Right cardiac atrium (tissue), 5 donors: Measurements from ENCODE around the gene API5. TPM values are rescaled to one million over a fixed set of nuclear protein-coding genes. Genes with fewer than 3 reads are reported as not detected.

ENCODE experiments used
- ATAC-seq, 2 donors: fragments of 200-7000 bp; cut with Tn5 transposase; one replicate each; pipeline versions ENCODE4 v1.8.0 to v1.9.1; 2020; ENCODE audit warnings: moderate library complexity in 2 of 2, mild to moderate bottlenecking in 1 of 2
- DNase-seq, 3 donors: peaks; one replicate each; pipeline ENCODE4 v3.0.0-alpha.2; 2020
- H3K27ac ChIP-seq: one replicate; pipeline ENCODE4 v1.5.1; 2013; ENCODE audit warnings: mild to moderate bottlenecking, low read length, control low read depth, moderate library complexity
- H3K27me3 ChIP-seq: one replicate; pipeline ENCODE4 v1.6.1; 2013; ENCODE audit not compliant: control insufficient read depth, insufficient read depth
- H3K4me1 ChIP-seq: one replicate; pipeline ENCODE4 v1.6.1; 2013; ENCODE audit warnings: low read length; ENCODE audit not compliant: control insufficient read depth, insufficient read depth
- H3K4me3 ChIP-seq: one replicate; pipeline ENCODE4 v1.5.1; 2013; ENCODE audit warnings: low read length, control low read depth
- H3K9me3 ChIP-seq: one replicate; pipeline ENCODE4 v1.6.1; 2013; ENCODE audit warnings: low read length; ENCODE audit not compliant: control insufficient read depth
- WGBS: extraction: QIAGEN DNeasy Blood & Tissue Kit; methylation state at CpG from one replicate; pipeline ENCODE4 v1.1.7; 2013; 5-methylcytosine and 5-hydroxymethylcytosine counted together
- intact Hi-C, 4 donors: fragments of 100-400 bp; cut with DNase I; formaldehyde crosslinking; loops; one replicate each; pipeline versions ENCODE4 v1.11.0 to v1.14.0; 2022 to 2023
- long read RNA-seq, 4 donors: library from polyadenylated mRNA; unstranded; transcript quantifications; one replicate each; pipeline ENCODE4 v2.0.0, GENCODE V29; 2020 to 2021
- polyA plus RNA-seq: library from polyadenylated mRNA; stranded (reverse); fragments of 200-250 nt; gene quantifications from one replicate; pipeline ENCODE4 v1.2.3, GENCODE V29; 2013
- total RNA-seq, 4 donors: library from RNA; stranded (reverse); fragmentation: NEBNext Ultra II Directional; extraction: Animal tissue kit (Norgen Biotek cat#: 25700); gene quantifications; one replicate each; pipeline ENCODE4 v1.2.1, GENCODE V29; 2021
- donor health status: healthy with polysubstance abuse.
- donor health status: DM: no; HTN: yes; CAD: no.
- donor health status: DM: no; HTN: no; CAD: no.
- donor health status: DM: no; HTN: yes; CAD: no; lungs with severe emphysema.
- donor health status: DM: yes; HTN: yes; CAD: no.

API5 gene
- total RNA-seq, result 10 to 100 TPM; 40.1 to 45.8 (median 44.6) TPM
- 17.7 TPM for polyA plus RNA-seq
- long read RNA-seq, donor 1, transcript API5-210 (13 exons, 1,760 nt), result minor isoform, 5 of 112 reads
- long read RNA-seq, donor 1, transcript API5-201 (14 exons, 3,714 nt), result major isoform, 48 of 112 reads
- long read RNA-seq, donor 1, transcript API5-208 (14 exons, 1,868 nt), result minor isoform, 42 of 112 reads
- long read RNA-seq, donor 1, partial matches to known transcripts, result 2 of 112 reads
- long read RNA-seq, donor 1, other reads (novel, unspliced or antisense), result 14 of 112 reads
- long read RNA-seq, donor 2, transcript API5-201 (14 exons, 3,714 nt), result minor isoform, 13 of 34 reads
- long read RNA-seq, donor 2, transcript API5-208 (14 exons, 1,868 nt), result major isoform, 14 of 34 reads
- long read RNA-seq, donor 2, partial matches to known transcripts, result 1 of 34 reads
- long read RNA-seq, donor 2, other reads (novel, unspliced or antisense), result 4 of 34 reads
- long read RNA-seq, donor 3, transcript API5-203 (15 exons, 2,257 nt), result minor isoform, 5 of 312 reads
- long read RNA-seq, donor 3, transcript API5-201 (14 exons, 3,714 nt), result major isoform, 135 of 312 reads
- long read RNA-seq, donor 3, transcript API5-210 (13 exons, 1,760 nt), result minor isoform, 14 of 312 reads
- long read RNA-seq, donor 3, transcript API5-208 (14 exons, 1,868 nt), result minor isoform, 112 of 312 reads
- long read RNA-seq, donor 3, partial matches to known transcripts, result 24 of 312 reads
- long read RNA-seq, donor 3, other reads (novel, unspliced or antisense), result 22 of 312 reads
- long read RNA-seq, donor 4, transcript API5-201 (14 exons, 3,714 nt), result major isoform, 21 of 46 reads
- long read RNA-seq, donor 4, transcript API5-208 (14 exons, 1,868 nt), result minor isoform, 17 of 46 reads
- long read RNA-seq, donor 4, partial matches to known transcripts, result 1 of 46 reads
- long read RNA-seq, donor 4, other reads (novel, unspliced or antisense), result 3 of 46 reads

DNA sequence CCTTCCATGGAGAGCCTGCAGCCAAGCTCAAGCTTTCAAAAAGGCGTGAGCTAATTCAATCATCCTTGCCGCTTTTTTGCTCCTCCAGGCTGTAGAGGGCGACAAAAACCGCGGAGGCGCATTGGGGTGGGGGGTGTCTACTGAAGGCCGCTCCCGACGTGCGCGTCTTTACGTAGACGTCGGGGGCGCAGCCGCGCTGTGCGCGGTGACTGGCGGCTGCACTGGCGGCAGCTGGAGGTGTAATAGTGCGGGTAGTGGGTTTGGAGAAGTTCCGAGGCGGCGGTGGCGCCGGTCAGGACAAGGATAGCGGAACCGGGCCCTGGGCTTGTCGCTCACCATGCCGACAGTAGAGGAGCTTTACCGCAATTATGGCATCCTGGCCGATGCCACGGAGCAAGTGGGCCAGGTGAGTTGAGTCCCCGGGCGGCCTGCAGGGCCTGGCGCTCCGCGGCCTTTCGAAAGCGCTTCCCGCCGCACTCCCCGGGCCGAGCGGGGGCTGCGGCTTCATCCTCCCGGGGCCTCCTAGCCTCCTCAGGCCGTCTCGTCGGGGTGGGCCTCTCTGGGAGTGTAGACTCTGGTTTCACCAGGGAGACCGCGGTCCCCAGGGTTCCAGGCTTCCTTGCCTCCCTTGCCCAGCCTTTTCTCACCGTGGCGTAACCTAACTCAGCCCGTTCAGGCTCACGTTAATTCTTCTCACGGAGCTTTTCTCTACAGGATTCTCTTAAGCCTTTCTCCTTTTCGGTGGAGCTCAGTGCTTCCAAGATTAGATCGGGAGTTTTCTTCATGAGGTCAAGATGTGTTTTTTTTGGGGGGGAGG is at the start of gene API5:
TSS of gene API5 (plus strand) at position 206 of the 817 bp plus-strand sequence. CDS start at position 338, 132 bp downstream.
- H3K27me3 ChIP-seq, result no peaks in the 10 kb centered on the region
- ATAC-seq, result peak; percentile 100
- peak; percentile 93 to 96 (median 95) for DNase-seq
- H3K27ac ChIP-seq, result peak within 1 kb of the TSS; percentile 42
- no peaks in the 10 kb centered on the region for H3K9me3 ChIP-seq
- under 1% methylated on average over 60 of the region's 60 CpGs for WGBS
- intact Hi-C loops, result no loop called here
- peak within 1 kb of the TSS; percentile 67 for H3K4me3 ChIP-seq
- no peaks in the 10 kb centered on the region for H3K4me1 ChIP-seq

- Histone ChIP-seq H3K27me3 (no peaks in the 10 kb centered on the region), H3K4me3 (no peak overlapping the region), H3K4me1 (no peaks in the 10 kb centered on the region), H3K27ac (no peak overlapping the region), H3K9me3 (no peaks in the 10 kb centered on the region)
- intact Hi-C loops, result no loop called here
- peak; percentile 83 to 94 for ATAC-seq
- 32% methylated on average over 10 of the region's 10 CpGs for WGBS
- DNase-seq, result peak; percentile 72 to 90 (median 80)
These were observed 43.8 kb upstream of the API5 start for GRCh38 chr11:43267856-43268580.

DNA sequence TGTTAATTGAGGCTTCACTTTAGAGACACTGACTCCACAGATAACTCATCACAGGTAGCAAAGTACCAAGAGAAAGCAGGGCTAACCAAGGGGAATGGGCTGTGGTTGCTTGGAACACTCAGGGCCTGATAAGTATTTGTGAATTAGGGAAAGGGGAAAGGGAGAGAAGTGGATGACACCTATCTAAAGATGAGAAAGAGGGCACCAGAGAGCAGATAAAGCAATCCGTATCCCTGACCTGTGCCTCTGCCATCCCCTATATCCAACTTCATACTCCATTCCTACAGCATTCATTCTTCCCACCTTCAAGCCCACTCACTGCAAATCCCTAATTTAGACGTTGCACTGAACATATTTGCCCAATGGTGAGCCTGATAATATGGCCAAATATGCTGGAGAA is 43.0 kb upstream of the API5 start:
- DNase-seq (no peak), ATAC-seq (no peak)
- Histone ChIP-seq H3K27ac (no peak overlapping the region), H3K9me3 (no peaks in the 10 kb centered on the region), H3K27me3 (no peaks in the 10 kb centered on the region), H3K4me3 (no peak overlapping the region), H3K4me1 (no peaks in the 10 kb centered on the region)
- intact Hi-C loops, result no loop called here
- 19% methylated on average over 2 of the region's 2 CpGs for WGBS

- H3K4me3 ChIP-seq, result no peak overlapping the region
- no peaks in the 10 kb centered on the region for H3K4me1 ChIP-seq
- ATAC-seq (peak; percentile 72 to 81), DNase-seq (peak; percentile 29 to 75 (median 72))
- no peak overlapping the region for H3K27ac ChIP-seq
- intact Hi-C loops, result no loop called here
- H3K9me3 ChIP-seq, result no peaks in the 10 kb centered on the region
- WGBS, result 32% methylated on average over 15 of the region's 15 CpGs
- H3K27me3 ChIP-seq, result no peaks in the 10 kb centered on the region
These were observed 42.4 kb upstream of the API5 start for GRCh38 chr11:43269254-43269918.

GRCh38 chr11:43270468-43270867 is 41.3 kb upstream of the API5 start:
- ATAC-seq, result no peak
- Histone ChIP-seq H3K4me3 (no peak overlapping the region), H3K4me1 (no peaks in the 10 kb centered on the region), H3K9me3 (no peaks in the 10 kb centered on the region), H3K27me3 (no peaks in the 10 kb centered on the region), H3K27ac (no peak overlapping the region)
- no peak for DNase-seq
- 82% methylated on average over 2 of the region's 2 CpGs for WGBS
- intact Hi-C loops, result no loop called here

DNA sequence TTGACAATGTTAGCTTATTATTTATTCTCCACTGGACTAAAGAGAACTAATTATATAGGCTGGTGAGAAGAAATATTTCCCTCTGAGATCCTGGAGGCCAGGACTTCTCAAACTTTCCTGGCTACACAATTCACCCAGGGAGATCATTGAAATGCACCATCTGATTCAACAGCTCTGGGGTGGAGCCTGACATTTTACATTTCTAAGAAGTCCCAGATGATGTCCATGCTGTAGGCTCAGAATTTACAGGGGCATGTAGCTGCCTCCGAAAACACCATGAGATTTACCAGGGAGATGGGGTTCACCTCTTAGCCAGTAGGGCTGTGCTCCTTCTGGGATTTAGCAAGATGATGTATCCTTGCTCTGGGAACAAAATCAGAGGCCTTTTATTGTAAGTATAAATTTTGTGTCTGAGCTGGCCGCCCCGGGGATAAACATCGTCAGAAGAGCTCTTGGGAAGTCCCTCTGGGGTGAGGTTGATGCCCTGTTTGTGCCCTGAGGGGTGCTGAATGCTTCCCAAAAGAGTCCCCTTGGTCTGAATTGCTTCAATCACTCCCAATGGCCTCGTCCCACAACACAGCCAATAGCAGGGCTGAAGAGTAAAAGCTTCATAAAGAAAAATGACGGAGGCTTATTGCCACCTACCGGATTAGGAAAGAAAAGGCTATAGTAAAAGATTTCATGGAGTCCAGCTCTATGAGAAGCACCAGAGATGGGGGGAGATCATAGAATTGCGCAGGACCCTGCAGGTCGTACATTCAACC is 33.4 kb upstream of the API5 start:
- Histone ChIP-seq H3K27me3 (no peaks in the 10 kb centered on the region), H3K9me3 (no peaks in the 10 kb centered on the region), H3K4me1 (no peaks in the 10 kb centered on the region), H3K4me3 (no peak overlapping the region), H3K27ac (no peak overlapping the region)
- 44% methylated on average over 9 of the region's 9 CpGs for WGBS
- no peak for DNase-seq
- ATAC-seq, result peak in 1 of 2 donors; percentile 38
- intact Hi-C loops, result loop anchor here in 1 of 4 donors (5.0 kb wide), 1 partner anchor 506 kb away; no protein-coding TSS in a partner anchor

DNA sequence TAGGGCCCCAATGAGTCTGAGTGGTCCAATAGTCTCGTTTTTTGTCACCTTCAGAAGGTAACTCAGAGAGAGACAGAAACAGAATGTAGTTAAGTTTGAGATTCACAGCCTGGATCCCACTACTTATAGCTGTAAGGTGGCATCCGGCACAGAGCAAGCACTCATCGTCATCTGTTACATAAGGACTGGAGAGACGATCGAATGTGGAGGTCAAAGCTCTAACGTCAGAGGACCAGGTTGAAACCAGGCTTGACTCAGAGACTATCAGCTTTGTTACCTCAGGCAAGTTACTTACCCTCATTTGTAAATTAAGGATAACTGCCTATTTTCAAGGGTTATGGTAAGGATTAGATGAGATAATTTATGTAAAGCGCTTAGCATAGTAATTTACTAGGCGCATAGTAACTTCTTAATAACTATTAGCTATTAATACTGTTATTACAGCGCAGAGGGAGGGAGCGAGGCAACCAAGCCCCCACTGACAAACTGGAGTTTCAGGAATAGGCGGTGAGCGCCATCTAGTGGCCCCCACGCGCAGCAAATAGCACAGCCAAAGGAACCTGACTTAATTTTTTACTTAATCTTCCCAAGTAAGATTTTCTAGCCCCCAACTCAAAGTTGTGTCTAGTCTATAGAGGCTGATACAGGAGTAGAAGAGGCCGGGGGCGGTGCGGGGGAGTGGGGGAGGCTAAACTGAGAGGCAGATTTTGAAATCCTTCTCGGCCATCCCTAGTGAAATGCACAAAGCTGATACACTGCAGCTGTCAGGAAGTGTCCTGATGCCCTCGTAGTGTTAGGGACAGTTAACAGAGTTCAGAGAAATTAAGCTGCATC is 29.0 kb upstream of the API5 start:
- H3K27me3 ChIP-seq, result no peaks in the 10 kb centered on the region
- no peak overlapping the region for H3K27ac ChIP-seq
- DNase-seq (peak; percentile 33 to 65 (median 62)), ATAC-seq (peak; percentile 29 to 48)
- H3K4me3 ChIP-seq, result no peak overlapping the region
- WGBS, result 13% methylated on average over 19 of the region's 19 CpGs
- intact Hi-C loops, result loop anchor here in 1 of 4 donors (5.0 to 10.0 kb wide), 2 partner anchors 511 to 1828 kb away; partner anchors contain the start of gene LRRC4C
- H3K9me3 ChIP-seq, result no peaks in the 10 kb centered on the region
- H3K4me1 ChIP-seq, result no peaks in the 10 kb centered on the region

DNA sequence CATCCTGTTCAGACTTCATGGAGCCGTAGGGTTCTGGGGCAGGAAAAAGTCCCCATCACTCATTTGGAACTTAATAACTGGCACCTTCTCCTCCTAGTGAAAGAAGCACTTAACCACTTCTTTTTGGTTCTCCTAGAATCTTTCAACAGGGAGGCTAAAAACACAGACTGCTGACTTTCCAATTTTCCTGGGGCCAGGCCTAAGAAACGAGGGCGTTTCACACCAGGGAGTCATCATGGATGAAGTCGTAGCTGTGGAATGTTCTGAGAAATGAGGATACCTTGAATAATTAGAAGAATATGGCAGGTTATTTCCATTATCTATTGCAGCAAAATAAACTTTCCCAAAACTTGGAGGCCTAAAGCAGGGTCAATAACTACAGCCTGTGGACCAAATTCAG is 26.0 kb upstream of the API5 start:
- no peak for ATAC-seq
- DNase-seq, result no peak
- intact Hi-C loops, result loop anchor here in 1 of 4 donors (10.0 kb wide), 1 partner anchor 1831 kb away; the partner anchor contains the start of gene LRRC4C
- 49% methylated on average over 4 of the region's 4 CpGs for WGBS
- Histone ChIP-seq H3K9me3 (no peaks in the 10 kb centered on the region), H3K4me1 (no peaks in the 10 kb centered on the region), H3K27me3 (no peaks in the 10 kb centered on the region), H3K27ac (no peak overlapping the region), H3K4me3 (no peak overlapping the region)
